Occipital lobe (tissue), 2 donors: ENCODE measurements around the gene PTGR3. TPM values are rescaled to one million over a fixed set of nuclear protein-coding genes. Genes with fewer than 3 reads are reported as not detected.

ENCODE experiments used
- DNase-seq: peaks from one replicate; lab custom pipeline; 2025; lab: John Stamatoyannopoulos, UW
- total RNA-seq: library from RNA; depleted of rRNA; stranded (reverse); fragments of >200 nt; gene quantifications from one replicate; pipeline ENCODE4 v1.2.3, GENCODE V29; 2014

PTGR3 gene, protein sequence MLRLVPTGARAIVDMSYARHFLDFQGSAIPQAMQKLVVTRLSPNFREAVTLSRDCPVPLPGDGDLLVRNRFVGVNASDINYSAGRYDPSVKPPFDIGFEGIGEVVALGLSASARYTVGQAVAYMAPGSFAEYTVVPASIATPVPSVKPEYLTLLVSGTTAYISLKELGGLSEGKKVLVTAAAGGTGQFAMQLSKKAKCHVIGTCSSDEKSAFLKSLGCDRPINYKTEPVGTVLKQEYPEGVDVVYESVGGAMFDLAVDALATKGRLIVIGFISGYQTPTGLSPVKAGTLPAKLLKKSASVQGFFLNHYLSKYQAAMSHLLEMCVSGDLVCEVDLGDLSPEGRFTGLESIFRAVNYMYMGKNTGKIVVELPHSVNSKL
- 11.7 TPM for total RNA-seq

DNA sequence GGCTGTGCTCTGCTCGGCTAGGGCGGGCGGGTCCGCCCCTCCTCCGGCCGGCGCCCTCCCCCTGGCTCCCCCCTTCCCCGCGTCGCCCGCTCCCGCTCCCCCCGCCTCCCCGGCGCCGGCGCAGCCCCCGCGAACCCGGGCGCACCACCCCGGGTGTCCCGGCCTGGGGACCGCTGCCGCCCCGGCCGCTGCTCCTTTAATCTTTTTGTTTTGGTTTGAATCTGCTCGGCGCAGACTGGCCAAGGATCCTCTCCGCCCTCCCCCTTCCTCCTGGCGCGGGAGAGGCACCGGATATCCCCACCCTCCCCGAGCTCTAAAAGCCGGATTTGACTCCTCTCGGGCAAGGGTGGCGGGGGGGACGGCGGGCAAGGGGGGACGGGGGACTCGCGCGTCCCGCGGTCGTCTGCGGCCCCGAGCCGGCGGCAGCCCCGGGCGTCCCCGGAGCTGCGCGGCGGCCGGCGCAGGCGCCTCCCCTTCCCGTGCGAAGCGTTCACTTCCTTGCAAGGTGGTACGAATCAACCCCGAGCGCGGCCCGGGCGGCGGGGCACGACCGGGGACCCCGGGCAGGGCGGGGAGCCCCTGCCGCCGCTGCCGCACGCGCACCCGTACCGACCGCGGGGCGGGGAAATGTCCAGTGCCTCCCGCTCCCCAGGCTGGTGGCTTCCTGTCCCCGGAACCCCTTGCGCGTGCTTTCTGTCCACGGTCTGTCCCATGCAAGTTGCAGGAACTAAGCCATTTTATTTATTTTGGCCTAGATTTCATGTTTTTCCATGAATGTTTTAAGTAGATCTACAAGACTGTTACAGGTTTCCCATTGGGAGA, at the start of gene PTGR3:
Gene PTGR3 (minus strand): TSS at position 11 of the 822 bp plus-strand sequence. CDS start 81 bp downstream, outside the sequence.
- peak; percentile 79 for DNase-seq

DNA sequence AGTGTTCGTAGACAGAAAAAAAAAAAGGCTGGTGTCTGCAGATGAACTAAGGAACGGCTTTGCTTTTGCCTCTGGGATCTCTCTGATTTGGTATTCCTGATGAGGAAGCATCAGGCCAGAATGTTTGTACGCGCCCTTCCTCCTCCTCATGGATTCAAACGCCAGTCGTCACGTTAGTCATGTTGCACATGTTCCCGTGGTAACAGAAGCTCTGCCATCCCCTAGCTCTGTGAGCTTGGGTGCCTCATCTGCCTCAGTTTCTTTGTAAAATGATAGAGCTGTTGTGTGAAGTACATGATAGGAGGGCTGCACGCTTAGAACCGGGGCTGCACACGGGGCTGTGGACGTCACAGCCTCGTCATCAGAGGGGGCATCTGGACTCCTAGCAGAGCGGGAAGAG, 48.7 kb upstream of the PTGR3 start:
- no peak for DNase-seq

DNA sequence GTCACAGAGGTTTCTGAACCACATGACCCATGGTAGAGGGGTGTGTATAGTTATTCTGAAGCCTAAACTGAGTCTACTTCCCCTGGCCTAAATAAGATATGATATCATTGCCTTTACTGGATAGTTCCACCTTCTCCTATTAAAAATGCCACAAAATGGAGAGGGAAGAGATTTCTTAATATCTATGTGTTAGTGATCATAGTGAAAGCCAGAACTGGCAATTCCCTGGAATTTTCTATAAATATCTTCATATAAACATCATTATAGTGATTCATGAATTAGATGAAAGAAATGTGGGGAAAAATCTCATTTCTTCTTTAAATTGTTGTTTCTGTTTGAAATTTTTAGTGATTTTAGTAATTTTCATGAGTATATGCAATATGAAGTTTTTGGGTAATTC, 47.4 kb upstream of the PTGR3 start:
- DNase-seq, result no peak

DNA sequence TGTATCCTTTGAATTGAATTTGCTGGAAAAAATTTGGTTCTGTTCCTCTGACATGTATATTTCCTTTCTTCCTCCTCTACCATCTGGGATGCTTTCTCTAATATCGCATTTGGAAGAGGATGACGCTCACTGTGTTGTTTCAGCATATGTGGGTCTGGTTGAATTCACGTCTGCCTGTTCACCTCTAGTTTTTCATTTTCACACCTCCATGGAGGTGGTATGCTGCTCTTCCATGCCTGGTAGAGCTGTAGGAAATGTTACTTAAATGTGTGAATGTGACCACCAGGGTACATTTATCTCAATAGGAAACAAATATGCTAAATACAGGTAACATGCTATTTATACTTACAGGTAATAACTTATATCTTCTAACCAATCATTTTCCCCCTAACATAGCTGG, 46.2 kb upstream of the PTGR3 start:
- DNase-seq, result no peak

DNA sequence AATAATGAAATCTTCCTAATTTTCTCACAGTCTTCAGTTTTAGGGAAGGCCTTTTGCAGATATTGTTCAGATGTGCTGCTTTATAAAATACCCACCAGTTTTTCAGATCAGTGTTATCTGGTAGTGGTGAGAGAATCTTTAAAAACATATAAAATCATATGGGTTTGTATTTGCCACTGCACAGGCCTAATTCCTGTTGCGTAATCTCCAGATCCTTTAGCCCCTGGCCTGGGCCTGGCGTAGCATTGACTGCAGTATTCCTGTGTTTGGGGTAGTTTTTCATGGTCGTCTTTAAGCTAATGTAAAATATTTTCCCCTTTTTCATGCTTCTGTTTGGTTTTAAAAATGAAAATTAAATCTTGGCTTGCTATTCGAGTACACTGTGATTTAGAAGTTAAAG, 44.8 kb upstream of the PTGR3 start:
- DNase-seq, result no peak

DNA sequence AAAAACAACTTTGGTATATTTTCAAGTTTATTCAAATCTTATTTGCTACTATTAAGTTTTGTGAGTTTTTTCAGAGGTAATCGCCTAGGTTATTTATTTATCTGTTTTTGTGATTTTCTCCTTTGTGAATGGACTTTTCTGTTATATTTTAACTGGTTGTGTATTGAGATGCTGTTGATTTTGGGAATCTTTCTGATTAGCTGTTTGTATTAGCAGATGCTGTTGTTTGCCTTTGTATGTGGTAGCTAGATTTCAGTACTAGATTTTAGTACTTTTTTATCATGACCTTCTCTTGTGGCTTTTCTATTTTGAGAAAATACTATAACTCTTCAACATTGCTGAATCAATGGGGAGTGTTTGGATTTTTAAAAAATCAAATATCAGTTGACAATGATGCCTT, 44.1 kb upstream of the PTGR3 start:
- DNase-seq, result no peak

DNA sequence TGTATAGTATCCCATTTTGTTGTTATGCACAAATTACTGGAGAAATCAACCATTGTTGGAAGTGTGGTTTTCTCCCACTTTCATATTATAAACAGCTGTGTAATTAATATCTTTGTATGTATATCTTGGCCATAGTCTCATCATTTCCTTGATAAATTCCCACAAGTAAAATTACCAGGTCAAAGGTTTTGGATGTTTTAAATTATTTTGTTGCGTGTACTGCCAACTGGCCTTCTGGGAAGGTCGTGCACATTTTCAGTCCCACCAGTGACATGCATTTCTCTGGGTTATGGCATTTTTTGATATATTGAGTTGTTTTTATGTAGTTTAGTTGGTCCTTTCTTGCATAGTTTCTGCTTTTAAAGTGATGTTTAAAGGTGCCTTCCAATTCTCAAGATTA, 43.2 kb upstream of the PTGR3 start:
- no peak for DNase-seq

DNA sequence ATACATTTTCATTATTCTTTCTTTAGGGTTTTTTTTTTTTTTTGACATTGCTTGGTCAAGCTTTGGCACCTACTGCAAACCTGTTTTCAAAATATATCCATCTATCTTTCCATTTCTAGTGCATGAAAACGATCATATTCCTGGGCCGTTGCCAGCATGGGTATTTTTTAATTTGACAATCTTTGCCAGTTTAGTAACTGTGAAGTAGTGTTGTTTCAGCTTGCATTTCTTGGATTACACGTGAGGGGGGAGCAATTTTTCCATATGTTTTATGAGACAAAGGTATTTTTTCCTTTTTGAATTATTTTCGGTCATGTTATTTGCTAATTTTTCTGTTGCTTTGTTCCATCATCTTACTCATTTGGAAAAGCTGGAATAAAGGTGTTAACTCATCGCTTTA, 42.5 kb upstream of the PTGR3 start:
- no peak for DNase-seq

DNA sequence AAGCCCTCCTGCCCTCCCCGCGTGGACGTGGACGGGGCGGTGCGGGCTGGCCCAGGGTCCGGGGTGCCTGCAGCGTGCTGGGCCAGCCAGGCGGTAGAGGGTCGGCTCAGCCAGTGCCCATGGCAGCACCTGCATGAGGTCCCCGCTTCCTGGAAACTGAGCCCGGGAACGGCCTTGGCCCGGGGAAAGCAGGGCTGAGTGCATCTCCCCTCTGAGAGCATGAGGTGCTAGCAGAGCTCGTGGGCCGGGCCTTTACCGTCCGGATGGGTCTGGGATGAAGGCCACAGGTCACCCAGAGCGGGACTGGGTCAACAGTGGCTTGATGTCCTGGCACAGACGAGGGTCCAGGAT, 41.5 kb upstream of the PTGR3 start:
- no peak for DNase-seq

DNA sequence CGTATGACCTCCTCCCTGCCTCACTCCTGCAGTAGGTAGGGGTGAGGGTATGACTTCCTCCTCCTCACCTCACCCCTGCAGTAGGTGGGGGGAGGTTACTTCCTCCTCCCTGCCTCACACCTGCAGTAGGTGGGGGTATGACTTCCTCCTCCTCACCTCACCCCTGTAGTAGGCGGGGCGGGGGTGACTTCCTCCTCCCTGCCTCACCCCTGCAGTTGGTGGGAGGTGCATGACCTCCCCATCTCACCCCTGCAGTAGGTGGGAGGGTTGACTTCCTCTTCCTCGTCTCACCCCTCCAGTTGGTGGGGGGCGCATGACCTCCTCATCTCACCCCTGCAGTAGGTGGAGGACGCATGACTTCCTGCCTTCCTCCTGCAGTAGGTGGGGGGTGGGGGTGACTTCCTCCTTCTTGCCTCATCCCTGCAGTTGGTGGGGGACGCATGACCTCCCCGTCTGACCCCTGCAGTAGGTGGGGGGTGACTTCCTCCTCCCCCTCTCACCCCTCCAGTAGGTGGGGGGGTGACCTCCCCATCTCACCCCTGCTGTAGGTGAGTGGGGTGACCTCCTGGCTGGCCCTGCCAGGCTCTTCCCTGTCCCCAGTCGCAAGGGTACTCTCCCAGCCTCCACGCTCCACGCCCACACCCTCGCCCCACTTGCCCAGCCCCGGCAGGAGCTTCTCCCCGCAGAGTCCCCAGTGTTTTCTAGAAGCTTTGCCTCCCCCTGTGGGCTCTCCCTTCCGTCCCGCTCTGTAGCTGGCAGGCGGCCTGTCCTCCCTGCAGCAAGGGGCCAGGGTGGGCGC, 40.9 kb upstream of the PTGR3 start:
- DNase-seq, result no peak

DNA sequence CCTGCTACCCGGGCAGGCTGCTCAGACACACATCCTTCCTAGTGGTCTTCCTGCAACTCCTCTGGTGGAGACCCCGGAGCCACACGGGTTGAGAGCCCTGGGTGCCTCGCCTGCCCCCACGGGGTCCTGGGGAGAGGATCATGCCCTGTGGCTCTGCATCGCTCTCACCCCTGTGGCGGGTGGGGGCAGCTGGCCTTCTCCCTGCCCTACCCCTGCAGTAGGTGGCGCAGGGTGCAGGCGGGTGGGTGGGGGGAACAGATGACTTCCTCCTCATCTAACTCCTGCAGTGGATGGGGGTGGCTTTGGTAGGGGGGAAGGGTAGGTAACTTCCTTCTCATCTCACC, 40.2 kb upstream of the PTGR3 start:
- no peak for DNase-seq

DNA sequence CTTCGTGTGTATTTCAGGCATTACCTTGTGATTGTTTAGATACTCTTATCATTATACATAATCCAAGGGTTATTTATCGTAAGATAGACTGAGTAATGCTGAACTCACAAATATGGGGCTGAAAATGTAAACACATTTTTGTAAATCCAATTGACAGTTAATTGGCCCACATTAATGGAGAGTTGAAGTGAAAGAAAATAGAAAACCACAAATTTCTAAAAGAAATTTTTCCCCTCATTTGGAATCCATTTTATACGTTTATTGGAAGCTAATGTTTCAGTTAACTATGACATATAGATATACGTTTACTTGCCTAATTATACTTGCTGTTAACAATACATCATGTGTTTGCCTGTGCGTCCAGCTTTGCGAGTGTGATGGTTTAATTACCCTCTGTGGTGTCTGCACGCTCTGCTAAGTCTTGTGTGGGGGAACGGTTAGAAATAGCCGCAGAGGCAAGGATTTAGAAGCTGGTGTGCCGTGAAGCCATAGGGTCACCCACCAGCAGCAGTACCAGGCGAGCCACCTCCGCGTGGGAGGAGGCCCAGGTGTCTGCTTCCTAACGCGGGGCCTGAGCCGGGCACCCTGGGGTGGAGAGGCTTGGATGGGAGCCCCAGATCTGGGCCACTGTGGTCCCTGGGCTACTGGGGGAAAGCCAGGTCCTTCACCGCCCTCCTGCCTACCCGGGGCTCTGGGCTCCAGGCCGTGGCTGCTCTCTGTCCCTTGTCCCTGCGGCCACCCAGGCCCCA, 39.7 kb upstream of the PTGR3 start:
- no peak for DNase-seq

DNA sequence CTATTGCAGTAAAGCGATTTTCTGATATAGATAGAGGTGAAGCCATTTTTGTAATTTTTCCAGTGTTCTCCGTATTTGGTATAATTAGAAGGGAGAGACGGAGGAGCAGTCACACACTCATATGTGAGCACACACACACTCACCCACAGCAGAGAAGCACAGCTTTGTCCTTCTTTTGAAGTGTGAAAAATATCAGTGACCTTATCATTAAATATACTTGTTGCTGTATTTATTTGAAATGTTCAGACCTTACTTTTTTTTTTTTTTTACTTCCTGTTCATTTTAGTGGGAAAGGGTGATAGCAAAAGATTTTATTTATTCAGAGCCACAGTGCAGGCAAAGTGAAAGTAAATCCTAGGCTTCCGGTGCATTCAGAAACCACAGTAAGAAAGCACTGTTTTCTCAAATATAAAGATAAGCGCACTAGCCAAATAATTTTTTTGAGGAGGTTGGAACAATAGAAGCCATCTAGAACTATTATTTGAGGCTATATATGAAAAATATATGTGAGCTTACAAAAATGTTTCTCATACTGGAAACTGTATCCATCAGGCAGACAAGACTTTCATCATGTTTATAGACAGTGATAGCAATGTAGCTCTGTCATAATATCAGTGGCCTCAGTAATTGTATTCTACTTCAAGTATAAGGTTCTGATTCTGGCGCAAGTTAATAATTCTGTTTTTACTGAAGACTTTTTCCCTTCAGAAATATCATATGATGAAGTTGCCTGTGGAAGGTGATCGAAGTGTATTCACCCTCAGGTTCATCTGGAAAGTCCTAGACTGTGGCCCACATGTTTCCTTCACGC, 38.9 kb upstream of the PTGR3 start:
- no peak for DNase-seq

DNA sequence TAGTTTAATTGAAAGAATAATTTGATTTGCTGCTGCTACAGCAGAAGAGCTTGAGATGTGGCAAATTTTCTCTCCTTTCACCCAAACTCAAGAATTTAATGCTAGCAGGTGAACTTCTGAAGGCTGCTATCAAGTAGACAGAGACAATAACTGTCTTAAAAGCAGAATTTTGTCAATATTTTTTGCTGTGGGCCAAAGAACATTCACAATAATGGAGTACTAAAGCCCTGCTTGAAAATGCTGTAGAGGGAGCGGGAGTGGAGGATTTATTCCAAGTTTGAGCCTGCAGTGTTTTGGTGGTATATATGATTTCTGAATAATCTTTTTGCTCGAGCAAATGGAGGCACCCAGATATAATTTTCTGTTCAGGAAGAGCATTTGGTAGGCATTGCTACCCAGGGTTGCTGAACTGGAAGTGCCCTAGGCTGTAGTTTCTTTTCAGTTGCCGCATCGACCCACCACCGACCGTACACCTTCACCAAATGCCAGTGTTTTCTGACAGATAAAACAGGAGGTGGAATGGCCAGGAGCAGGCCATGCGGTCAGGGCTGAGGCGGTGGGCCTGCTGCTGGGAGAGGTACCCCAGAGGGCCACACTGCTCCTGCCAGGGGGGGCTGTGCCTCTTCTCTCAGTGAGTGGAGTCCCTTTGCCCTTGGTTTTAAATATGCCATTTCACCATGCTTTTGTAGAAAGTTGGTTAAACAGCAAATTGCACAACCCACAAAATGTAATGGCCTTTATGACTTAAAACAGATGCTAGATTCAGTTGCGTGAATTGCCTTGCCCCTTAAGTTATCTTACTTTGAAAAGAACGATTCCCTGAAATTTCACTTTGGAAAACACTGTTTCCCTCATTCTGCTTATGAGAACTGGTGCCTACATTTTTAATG, 38.0 kb upstream of the PTGR3 start:
- DNase-seq, result no peak

DNA sequence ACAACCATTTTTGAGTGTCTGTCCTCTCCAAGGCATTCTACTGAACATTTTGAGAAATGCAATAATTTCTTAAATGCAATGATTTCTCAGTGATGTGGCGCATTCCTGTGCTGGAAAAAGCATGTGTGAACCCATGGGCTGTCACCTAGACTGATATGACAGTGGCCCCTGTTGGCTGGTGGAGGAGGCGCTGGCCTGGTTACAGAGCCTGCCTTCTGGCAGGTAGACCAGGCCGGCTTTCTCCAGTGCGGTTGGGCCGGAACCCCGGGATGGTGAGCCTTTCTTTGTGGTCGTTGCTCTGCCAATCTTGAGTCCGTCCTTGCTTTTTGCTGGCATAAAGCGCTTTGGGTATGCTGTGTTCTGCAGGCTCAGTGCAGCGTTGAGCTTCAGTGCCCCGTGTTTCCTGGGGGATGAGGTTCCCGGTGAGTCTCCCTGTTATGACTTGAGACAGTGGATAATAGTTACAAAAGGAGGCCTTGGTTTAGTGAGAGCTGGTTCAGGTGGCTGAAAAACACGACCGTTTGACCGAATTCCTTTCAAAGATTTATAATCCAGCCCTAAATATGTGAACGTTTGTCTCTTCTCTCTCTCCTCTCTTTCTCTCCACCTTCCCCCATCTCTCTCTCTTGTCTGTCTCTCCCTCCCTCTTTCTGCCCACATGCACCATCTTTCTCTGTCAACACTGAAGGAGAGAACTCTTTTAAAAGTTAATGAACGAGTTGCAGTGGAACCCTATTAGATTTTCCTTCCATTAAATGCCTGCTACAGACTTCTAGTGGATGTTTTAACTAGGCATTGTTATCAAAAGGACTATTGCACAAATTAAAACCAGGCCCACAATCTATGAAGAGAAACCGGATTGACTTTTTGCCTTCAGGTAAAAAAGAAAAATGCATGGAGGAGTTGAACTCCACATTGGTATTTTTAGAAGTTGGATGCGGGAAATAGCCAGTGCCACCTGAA, 35.7 kb upstream of the PTGR3 start:
- DNase-seq, result no peak

DNA sequence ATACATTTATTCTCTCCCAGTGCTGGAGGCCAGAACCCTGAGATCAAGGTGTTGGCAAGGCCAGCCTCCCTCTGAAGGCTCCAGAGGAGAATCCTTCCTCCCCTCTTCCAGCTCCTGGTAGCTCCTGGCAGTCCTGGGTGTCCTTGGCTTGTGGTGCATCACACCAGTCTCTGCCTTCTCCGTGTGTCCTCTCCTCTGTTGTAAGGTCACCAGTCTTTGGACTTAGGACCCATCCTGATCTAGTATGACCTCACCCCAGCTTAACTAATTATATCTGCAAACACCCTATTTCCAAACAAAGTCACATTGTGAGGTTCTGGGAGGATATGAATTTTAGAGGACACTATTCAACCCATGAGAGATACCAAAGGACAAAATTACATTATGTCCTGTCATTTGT, 32.8 kb upstream of the PTGR3 start:
- no peak for DNase-seq

DNA sequence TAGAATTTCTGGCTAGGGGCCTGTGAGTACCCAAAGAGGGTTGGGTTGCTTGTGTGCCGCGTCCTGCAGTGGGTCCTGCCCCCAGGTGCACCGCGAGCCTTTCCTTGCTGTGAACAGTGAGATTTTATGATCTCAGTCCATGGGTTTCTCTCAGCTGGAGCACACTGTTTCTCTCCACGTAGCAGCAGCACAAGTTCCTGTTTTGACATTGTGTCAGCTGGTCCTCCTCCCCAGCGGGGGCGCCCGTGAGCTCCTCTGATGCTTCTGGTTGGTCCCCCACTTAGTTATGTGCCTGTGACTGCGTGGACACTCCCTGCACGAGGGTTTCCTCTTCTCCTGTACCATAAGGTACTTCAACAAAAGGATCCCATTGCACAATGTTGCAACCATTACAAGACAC, 31.5 kb upstream of the PTGR3 start:
- DNase-seq, result no peak

DNA sequence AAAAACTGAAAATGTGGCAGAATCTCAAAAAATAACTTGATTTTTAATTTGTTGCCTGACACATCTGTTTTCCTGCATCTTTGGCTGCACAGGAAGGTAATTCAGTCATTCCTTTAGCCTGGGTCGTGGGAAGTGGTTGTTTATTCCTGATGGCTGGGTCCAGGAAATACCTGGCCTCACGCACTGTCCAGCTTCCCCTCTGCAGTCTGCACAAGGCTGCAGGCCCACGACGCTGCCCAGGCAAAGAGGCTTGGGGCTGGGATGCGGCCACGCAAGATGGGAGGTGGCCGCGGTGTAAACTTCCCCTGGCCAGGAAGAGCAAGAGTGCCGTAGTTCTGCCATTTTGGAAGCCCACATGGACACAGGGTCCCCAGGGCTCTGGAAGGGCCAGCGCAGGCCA, 29.8 kb upstream of the PTGR3 start:
- no peak for DNase-seq

DNA sequence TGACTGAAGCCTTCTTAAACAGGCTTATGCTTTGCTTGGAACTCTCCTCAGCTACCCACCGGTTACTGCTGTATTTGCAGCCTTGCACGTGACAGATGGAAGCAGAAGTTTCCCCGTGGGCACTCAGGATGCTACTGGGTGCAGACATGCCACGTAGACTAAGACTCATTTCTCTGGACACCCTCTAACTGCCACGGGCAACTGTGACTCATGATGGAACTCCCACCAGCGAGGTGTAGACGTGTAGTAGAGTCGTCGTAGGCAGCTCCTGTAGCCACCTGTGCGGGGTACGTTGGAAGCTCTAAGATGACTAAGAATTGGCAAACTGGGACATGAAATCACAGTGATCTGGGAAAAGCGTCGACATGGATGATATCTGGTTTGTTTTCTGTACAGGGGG, 29.2 kb upstream of the PTGR3 start:
- peak; percentile 51 for DNase-seq
